Sigmoid colon (tissue), 4 donors: Measurements from ENCODE around the gene ABCC1.

Experiments used
- CTCF ChIP-seq, 4 experiments: fragments of 450-650 bp in 3 of 4; fragments of 200-600 bp in 1 of 4; IDR thresholded peaks; one replicate each; pipeline ENCODE4 v1.5.1; 2016 to 2019; ENCODE audit warnings: antibody characterized with exemption in 4 of 4, mild to moderate bottlenecking in 3 of 4, moderate library complexity in 2 of 4
- POLR2A ChIP-seq, 2 donors: fragments of 450-650 bp; IDR thresholded peaks; one replicate each; pipeline ENCODE4 v1.6.1; 2016; ENCODE audit warnings: antibody characterized with exemption in 2 of 2, mild to moderate bottlenecking in 2 of 2, moderate library complexity in 2 of 2
- POLR2AphosphoS5 ChIP-seq, 4 donors: sonication (generic); formaldehyde crosslinking; IDR thresholded peaks; one replicate each; pipeline ENCODE4 v1.6.1; 2017; ENCODE audit warnings: antibody characterized with exemption in 4 of 4

- TF ChIP-seq CTCF (IDR thresholded peaks at IDR 0.05) (no peak), POLR2A (IDR thresholded peaks at IDR 0.05) (no peak), POLR2AphosphoS5 (IDR thresholded peaks at IDR 0.05) (peak; percentile 28 to 74 (median 72))
These were observed 200.9 kb downstream of the ABCC1 start for GRCh38 chr16:16150117-16150877.
